ENCODE measurements around the gene PPA1.
"Not testable (repeated sequence)": the region's sequence is repeated elsewhere in the genome, so short reads cannot be mapped to it uniquely, and the experiment has no call there.

Gene PPA1

GRCh38 chr10:70162151-70162891 lies 70.9 kb downstream of the PPA1 start:
- no peak overlapping the region for H3K27ac ChIP-seq (ENCODE audit: low read length)
- H3K36me3 ChIP-seq (ENCODE audit: control insufficient read depth, low read depth, low read length): peaks cover 53% of the 10 kb centered on the region
- H3K9me3 ChIP-seq (ENCODE audit: control insufficient read depth, low read depth, low read length): no peaks in the 10 kb centered on the region
- peaks cover 6% of the 10 kb centered on the region for H3K4me1 ChIP-seq (ENCODE audit: control insufficient read depth, low read depth, low read length)
- H3K27me3 ChIP-seq (ENCODE audit: control insufficient read depth, insufficient read depth, low read length): no peaks in the 10 kb centered on the region
- no peak overlapping the region for H3K9ac ChIP-seq (ENCODE audit: low read length)
- H3K4me3 ChIP-seq (ENCODE audit: low read length): no peak overlapping the region

GRCh38 chr10:70160798-70161197 lies 72.4 kb downstream of the PPA1 start:
- Histone ChIP-seq H3K9me3 (ENCODE audit: control insufficient read depth, low read depth, low read length) (no peaks in the 10 kb centered on the region), H3K9ac (ENCODE audit: low read length) (no peak overlapping the region), H3K4me1 (ENCODE audit: control insufficient read depth, low read depth, low read length) (peaks cover 6% of the 10 kb centered on the region), H3K4me3 (ENCODE audit: low read length) (no peak overlapping the region), H3K27me3 (ENCODE audit: control insufficient read depth, insufficient read depth, low read length) (no peaks in the 10 kb centered on the region), H3K36me3 (ENCODE audit: control insufficient read depth, low read depth, low read length) (peaks cover 59% of the 10 kb centered on the region), H3K27ac (ENCODE audit: low read length) (no peak overlapping the region)

- H3K27ac ChIP-seq (ENCODE audit: low read length); H3K9me3 ChIP-seq (ENCODE audit: control insufficient read depth, low read depth, low read length); H3K4me1 ChIP-seq (ENCODE audit: control insufficient read depth, low read depth, low read length); H3K4me3 ChIP-seq (ENCODE audit: low read length); H3K9ac ChIP-seq (ENCODE audit: low read length); H3K27me3 ChIP-seq (ENCODE audit: control insufficient read depth, insufficient read depth, low read length): not testable (repeated sequence)
- H3K36me3 ChIP-seq (ENCODE audit: control insufficient read depth, low read depth, low read length): peaks cover 66% of the 10 kb centered on the region
Observed at GRCh38 chr10:70159366-70159765, 73.9 kb downstream of the PPA1 start.

- Histone ChIP-seq H3K27me3 (ENCODE audit: control insufficient read depth, insufficient read depth, low read length) (no peaks in the 10 kb centered on the region), H3K36me3 (ENCODE audit: control insufficient read depth, low read depth, low read length) (peaks cover 69% of the 10 kb centered on the region), H3K4me3 (ENCODE audit: low read length) (no peak overlapping the region), H3K9me3 (ENCODE audit: control insufficient read depth, low read depth, low read length) (no peaks in the 10 kb centered on the region), H3K27ac (ENCODE audit: low read length) (no peak overlapping the region), H3K4me1 (ENCODE audit: control insufficient read depth, low read depth, low read length) (peaks cover 6% of the 10 kb centered on the region), H3K9ac (ENCODE audit: low read length) (no peak overlapping the region)
Observed at GRCh38 chr10:70158113-70158512, 75.1 kb downstream of the PPA1 start.

- Histone ChIP-seq H3K4me3 (ENCODE audit: low read length) (no peak overlapping the region), H3K9ac (ENCODE audit: low read length) (no peak overlapping the region), H3K9me3 (ENCODE audit: control insufficient read depth, low read depth, low read length) (no peaks in the 10 kb centered on the region), H3K36me3 (ENCODE audit: control insufficient read depth, low read depth, low read length) (peaks cover 80% of the 10 kb centered on the region), H3K27ac (ENCODE audit: low read length) (no peak overlapping the region), H3K27me3 (ENCODE audit: control insufficient read depth, insufficient read depth, low read length) (no peaks in the 10 kb centered on the region), H3K4me1 (ENCODE audit: control insufficient read depth, low read depth, low read length) (no peaks in the 10 kb centered on the region)
Observed at GRCh38 chr10:70155255-70155838, 77.9 kb downstream of the PPA1 start.
